Caki2 (cell line): ENCODE measurements around the gene UNC5A. TPM values are rescaled to one million over a fixed set of nuclear protein-coding genes. Genes with fewer than 3 reads are reported as not detected.
A peak's percentile ranks its signal among the peaks of the same experiment; 100 is the strongest.

ENCODE experiments used
- DNase-seq: peaks from one replicate; pipeline ENCODE4 v3.0.0-alpha.2; 2015; ENCODE audit warnings: low read depth
- in situ Hi-C: cut with HindIII; loops from 2 replicates; pipeline ENCODE4 v1.10.0; 2016; ENCODE audit warnings: low sequenced_read_pairs, low pct_unique_long_range_greater_than_20kb, mixed read lengths
- total RNA-seq: library from RNA; depleted of rRNA; stranded (reverse); fragments of >200 nt; shearing (Covaris generic); gene quantifications from 2 replicates; pipeline ENCODE4 v1.2.3, GENCODE V29; 2014; ENCODE audit warnings: low replicate concordance

Gene UNC5A
- total RNA-seq, 1 experiment from 2014 or later: 6.8 TPM

DNA sequence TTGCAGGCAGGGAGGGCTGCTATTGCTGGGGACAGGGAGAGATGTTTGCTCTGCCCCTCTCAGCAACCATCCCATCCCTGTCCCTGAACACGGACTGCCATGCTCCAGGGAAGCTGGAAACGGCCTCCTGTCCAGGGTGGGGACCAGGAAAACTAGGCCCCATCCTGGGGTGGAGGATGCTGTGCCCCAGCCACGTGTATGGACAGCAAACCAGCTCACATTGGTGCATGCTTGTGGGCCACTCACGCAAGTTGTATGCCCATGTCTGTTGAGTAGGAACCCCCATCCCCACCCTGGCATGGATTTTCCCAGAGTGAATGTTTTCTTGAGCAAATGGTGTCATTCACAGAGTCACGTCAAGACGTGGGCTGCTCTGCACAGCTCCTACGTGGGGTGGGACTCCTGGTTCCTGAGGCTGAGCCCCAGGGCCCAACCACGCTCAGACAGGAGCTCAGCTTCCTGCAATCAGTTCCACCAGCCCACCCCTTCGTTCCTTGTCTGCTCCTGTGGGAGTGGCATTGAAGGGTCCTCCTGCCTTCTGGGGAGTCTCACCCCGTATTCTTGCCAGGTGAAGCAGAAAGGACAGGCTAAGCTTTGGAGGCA is 4.6 kb downstream of the UNC5A start:
- DNase-seq: no peak
- in situ Hi-C loops: no loop called here

DNA sequence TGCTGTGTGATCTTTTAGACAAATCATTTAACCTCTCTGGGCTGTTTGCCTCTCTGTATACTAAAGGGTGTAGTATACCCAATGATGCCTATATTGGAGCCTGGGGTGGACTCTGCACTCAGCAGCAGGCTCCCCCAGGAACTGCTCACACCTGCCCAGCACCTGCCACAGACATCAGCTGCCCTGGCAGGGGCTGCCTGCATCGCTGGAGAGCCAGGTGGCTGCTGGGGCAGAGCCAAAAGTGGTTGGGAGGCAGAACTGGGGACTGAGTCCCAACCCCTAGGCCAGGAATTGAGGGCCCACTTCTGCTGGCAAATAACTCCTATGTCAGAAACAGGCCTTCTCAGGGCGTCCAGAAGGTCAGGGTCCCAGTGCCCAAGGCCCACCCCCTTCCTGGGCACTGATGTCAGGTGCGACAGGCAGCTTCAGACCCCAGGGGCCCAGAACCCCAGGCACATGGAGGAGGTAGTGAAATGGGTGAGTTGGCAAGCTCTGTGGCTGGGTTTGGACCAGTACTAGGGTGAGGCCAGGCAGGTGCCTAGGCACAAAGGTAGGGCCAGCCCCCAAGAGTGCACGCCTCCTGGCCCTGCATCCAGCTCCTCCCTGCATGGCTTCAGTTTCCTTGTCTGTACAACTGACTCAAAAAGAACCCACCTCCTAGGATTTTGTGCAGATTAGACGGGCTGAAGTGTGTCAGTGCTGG is 5.8 kb downstream of the UNC5A start:
- DNase-seq: no peak
- in situ Hi-C loops: no loop called here

DNA sequence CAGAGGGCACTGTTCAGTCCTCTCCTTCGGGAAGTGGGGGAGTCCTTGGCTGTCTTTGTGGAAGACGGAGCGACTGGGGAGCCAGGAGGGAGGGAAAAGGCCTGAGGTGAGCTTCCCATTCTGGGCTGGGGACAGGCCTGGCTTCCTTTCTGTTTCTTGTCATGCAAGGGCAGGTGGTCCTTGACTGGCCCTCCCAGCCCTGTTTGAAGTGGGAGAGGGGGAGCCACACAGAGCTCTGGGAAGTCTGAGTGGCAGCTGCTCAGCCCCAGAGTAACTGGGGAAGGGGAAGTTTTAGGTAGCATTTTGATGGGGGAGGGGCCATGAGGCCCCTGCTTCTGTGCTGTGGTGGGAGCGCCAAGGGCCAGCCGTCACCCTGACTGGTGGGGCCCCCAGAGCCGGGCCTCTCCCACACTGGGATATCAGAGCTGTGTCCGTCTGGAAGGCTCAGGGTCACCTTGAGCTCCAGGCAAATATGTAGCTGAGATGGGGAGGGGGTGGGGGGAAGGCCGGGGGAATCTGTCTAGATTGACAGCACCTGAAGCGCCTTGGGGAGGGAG is 6.5 kb downstream of the UNC5A start:
- DNase-seq: no peak
- in situ Hi-C loops: no loop called here

DNA sequence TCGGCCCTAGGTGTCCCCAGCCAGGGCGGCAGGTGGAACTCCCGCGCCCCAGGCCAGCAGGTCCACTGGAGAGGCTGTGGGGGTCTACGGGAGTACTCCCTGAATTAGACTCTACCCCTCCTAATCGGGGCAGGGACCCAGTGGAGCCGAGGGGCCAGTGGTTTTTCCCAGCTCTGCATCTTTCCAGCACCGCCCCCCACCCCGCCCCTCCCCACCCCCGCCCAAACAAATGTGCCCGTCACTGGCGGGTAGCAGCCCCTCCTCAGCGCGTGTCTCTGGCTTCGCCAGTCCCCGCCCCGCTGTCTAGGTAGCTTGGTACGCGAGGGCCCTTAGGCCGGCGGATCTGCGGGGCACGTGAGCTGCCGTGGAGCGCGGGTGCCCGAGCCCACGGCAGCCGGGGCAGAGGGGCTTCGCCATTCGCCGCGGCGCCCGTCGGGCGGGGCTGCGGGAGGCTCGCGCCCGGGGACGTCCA is 7.0 kb downstream of the UNC5A start:
- in situ Hi-C loops: no loop called here
- peak; percentile 51 for DNase-seq

DNA sequence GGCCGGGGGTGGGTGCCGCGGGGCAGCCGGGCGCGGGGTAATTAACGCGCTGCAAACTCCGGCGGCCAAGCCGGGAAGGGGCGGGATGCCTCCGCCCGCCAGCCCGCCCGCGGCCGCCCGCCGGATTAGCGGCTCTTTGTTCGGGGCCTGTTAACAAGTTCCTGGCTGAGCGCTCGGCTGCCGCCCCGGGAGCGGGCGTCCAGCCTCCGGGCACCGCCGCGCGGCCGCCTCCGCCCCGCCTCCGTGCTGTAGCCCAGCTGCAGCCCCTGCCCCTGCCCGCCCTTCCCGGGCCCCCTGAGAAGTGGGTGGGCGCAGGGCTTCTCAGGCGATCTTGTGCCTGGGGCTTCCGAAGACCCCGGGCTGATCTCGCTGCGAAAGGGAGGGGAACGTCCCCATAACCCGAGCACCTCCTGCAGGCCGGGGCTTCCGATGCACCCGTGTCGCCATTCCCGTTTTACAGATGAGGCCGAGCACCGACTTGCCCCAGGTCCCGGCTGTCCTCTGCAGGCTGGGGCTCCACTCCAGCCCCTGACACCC is 7.5 kb downstream of the UNC5A start:
- in situ Hi-C loops: no loop called here

DNA sequence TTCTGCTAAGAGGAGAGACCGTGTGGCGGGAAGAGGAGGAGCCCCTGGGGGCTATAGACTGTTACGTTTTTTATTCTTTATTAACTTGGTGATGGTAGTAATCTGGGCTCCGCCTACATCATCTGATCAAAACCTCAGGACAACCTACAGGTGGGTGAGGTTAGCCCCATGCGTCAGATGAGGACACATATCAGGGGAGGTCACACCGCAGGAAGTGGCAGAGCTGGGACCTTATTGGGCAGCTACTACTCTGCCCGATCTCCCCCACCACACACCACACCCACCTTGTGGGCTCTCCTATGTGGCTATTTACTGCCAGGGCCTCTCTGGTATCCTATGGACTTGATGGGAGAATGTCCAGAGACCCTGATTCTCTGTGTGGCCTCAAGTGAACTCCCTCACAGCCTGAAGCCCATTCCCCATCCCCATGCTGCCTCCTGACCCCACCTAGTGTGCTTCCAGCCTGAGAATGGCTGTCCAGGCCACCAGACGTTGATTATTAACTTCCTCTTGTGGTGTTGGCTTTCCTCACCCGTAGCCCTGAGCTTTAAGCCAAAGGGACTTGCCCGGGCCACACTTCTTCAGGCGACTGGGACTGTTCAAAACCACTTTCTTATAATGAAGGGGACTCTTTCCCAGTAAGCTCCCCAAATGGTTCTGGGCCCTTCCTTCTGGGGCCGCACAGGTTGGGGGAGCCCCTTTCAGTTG is 8.2 kb downstream of the UNC5A start:
- peak; percentile 98 for DNase-seq
- in situ Hi-C loops: no loop called here

More for the DNA sequence above, 7.5 kb downstream of the UNC5A start:
- DNase-seq: no peak

DNA sequence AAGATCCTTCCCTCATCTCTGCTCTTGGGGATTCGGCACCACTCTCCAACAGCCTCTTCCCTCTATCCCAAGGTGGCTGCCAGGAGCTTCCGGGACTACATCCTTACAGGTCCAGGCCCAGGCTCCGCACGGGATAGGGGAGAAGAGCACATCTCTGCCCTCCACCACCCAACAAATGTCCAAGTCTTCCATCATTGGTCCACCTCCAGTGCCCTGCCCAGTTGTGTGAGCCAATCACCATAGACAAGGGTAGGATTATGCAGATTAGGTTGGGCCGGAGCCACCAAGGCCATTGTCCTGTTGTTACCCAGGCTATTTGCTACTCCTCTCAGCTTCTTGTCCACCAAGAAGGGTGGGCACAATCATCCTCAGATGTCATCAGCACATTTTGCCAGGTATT is 9.1 kb downstream of the UNC5A start:
- in situ Hi-C loops: no loop called here
- DNase-seq: peak; percentile 96

DNA sequence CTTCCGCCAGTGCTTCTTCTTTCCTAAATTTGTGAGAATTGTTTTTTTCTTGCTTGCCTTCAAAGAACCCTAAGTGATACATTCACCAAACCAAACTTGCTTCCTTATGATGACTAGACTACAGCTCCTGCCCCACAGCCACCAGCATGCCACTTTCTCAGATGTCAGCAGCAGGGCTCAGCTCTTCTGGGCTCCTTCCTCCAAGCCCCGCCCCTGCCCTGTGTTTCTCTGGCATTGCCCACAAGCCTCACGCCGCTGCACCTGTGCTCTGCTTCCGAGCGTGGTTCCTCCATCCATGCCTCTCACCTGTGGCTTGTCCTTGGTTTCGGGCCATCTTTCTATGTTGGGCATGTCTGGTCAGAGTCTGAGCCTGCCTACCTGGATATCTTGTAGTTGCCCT is 10.6 kb downstream of the UNC5A start:
- in situ Hi-C loops: no loop called here
- DNase-seq: no peak

DNA sequence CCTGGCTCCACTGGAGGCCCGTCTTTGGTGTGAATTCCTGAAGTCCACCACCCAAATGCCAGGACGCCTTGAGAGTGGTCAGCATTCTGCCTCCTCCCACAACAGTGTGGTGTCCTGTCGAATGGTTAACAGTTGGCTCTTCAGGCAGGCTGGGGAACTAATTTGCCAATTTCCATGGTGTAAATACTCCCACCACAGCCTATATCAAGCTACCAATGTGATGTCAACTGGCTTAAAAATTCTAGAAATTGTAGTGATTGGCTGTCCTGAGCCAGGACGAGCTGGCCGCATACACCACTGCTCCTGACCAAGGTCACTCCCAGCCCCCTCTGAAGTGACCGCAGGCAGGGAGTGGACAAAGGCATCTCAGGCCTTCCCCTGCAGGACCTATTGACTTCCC is 11.1 kb downstream of the UNC5A start:
- in situ Hi-C loops: no loop called here
- DNase-seq: no peak

DNA sequence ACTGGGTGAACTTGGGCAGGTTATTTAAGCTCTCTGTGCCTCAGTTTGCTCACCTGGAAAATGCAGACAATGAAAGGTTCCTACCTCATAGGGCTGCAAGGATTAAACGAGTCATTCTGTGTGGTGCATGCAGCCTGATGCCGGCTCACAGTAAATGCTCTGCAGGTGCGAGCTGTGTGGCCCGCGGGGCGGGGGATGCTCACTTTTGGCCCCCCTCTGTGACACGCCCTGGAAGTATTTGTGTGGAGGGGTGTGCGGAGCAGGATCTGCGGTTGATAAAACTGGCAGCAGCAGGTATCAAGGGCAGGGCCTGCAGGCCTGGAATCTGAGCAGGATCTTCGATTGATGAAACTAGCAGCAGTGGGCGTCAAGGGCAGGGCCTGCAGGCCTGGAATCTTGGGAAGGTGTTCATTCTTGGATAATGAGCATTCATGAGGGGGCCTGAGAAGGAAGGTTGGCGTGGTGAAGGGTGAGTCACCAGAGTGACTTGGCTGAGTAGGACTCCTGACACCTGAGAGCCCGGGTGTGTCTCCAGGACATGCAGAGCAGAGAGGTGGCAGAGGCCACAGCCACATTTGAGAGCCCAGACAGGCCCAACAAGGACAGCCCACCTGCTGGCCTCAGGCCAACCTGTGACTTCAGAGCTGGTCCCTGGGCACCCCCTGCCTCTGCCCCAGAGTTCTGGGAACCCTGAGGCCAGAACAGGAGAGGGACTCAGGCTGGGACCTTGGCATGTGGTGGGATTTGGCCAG is 11.9 kb downstream of the UNC5A start:
- peak; percentile 91 for DNase-seq

DNA sequence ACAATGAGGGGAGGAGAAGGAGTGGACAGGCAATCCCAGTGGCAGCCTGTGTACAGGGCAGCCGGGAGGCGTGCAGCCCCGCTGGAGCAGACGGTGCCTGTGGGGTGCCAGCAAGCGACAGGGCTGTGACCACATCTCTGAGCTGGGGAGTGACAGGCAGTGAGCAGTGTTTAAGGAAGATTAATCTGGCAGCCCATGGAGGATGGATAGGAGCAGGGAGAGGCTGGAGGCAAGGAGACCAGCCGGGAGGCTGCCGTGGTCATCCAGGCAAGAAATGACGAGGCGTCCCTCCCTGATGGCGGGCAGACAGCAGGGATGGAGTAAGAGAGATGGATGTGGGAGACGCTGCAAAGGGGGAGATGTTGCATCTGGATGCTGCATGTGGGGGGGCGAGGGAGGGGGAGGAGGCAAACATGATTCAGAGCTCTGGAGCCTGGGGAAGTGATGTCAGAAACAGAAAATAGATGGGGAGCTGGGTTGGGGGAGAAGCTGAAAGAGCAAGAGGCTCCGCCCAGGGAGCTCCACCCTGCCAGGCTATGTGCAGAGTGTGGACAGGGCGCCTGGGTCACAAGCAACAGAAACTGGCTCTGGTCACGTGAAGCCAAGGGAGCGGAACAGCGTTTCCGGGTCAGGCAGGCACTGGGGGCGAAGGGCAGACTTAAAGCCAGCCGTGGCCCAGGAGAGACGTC is 12.6 kb downstream of the UNC5A start:
- peak; percentile 89 for DNase-seq
- in situ Hi-C loops: no loop called here

More for the DNA sequence above, 11.9 kb downstream of the UNC5A start:
- in situ Hi-C loops: no loop called here

DNA sequence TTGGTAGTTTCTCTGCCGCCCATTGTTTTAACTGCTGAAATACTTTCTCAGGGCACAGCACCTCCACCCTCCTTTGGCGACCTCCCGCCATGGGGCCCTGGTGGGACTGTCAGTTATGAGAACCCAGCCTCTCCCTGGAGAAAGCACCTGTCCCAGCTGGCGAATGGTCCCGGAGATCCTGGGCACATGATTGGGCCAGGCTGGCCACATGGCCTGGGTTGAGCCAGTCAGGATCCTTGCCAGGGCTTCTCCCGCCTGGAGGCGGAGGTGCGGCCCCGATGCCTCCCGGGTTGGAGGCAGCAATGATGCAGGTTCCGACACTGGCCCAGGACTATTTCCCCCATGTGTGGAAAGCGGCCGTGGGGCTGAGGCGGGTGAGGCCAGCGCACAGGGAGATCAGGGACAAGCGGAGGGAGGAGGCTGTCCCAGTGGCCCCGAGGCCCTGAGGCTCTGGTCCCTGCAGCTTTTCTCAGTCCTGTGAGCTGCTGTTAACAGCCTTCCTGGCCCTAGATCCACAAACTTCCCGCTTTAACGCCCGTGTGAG is 13.6 kb downstream of the UNC5A start:
- DNase-seq: no peak
- in situ Hi-C loops: no loop called here

DNA sequence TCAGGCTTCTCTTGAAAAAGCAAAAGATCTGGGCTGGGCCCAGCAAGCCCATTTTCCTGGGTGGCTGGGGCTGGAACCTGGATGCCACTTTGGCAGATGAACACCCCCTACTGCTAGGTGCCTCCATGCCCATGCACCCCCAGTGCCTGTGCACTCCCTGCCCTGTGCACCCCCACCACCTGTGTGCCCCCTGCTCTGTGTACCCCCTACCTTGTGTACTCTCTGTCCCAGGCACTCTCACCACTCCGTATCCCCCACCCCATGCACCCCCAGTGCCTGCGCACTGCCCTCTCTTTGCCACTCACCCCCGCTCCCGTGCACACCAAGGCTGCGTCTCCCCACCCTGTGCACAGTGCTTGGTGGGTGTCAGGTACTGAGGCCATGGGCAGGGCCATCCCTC is 14.2 kb downstream of the UNC5A start:
- no peak for DNase-seq
- in situ Hi-C loops: no loop called here

DNA sequence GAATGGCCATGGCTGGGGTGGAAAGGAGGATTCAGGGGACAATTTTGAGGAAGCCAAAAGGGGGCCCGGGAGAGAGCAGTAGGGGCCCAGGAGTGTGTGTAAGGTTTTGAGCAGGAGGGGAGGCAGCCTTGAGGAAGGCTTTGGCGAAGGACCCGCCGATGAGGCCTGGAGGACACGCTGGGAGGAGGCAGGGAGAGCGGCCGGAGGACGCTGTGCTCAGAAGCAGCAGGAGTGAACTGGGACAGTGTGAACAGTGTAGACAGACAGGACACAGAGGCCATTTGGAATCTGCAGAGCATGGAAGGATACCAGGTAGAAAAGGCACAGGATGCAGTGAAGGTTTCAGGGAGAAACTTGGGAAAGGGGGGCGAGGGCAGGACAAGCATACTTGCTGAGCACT is 14.9 kb downstream of the UNC5A start:
- DNase-seq: no peak
- in situ Hi-C loops: no loop called here

DNA sequence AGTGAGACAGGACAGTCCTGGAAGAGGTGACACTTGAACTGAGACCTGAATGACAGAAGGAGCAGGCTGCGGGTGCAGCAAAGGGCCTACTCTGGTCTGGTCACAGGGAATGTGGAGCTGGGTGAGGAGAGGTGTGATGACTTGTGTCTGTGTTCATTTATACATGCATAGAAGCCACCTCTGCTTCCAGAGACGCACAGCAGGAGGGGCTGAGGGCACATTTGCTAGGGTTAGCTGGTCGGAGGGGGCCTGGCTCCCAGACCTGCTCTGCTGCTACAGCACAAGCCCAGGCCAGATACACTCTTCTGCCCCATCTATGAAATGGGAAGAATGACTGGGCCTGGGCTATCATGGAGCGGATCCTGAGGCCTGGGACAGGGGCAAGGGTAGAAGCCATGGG is 15.6 kb downstream of the UNC5A start:
- in situ Hi-C loops: no loop called here
- no peak for DNase-seq

DNA sequence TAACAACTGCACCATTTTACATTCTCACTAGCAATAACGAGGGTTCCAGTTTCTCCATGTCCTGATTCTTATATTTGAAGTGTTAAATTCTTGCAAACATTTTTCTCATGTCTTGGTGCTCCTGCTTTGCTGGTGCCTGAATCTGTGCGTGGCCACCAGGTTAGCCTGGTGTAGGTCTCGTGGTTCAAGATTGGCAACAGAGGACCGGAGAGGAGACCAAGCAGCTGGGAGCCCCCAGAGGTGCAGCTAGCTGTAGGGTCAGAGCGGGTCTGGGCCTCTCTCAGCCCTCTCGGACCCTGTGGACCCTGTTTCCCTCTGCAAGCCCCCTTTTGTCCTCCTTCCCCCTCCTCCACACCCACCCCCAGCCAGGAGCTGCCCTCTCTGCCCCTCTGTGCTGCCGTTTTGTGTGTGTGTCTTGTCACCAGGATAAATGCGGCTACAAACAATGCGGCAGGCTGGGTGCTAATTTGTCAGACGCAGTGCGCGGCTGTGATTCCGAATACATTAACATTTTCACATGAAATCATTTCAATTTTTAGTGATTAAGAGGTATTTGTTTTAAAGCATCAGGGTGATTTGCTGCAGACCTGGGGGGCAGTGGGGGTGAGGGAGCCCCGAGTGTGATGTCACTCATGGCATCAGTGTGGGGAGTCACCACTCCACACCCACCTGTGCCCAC is 17.5 kb downstream of the UNC5A start:
- DNase-seq: no peak
- in situ Hi-C loops: no loop called here

DNA sequence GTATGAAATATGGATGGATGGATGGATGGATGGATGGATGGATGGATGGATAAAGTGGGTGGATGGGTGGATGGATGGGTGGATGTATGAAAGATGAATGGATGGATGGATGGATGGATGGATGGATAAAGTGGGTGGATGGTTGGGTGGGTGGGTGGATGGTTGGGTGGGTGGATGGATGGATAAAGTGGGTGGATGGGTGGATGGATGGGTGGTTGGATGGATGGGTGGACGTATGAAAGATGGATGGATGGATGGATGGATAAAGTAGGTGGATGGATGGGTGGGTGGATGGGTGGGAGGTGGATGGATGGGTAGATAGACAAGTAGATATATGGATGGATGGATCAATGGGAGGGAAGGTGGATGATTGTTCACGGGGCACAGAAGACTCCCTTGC is 19.0 kb downstream of the UNC5A start:
- no peak for DNase-seq
- in situ Hi-C loops: no loop called here
